Activated CD4-positive, alpha-beta T cell treated with anti-CD3 and anti-CD28 coated beads, Interleukin-2, amount 50 U/mL, for 24 hours (primary cell): ENCODE measurements around the gene SHISA6.

Experiments used
- DNase-seq, 2 donors: peaks; one replicate each; pipeline ENCODE4 v3.0.0-alpha.2; 2020; ENCODE audit warnings: low read depth in 1 of 2, low spot score in 1 of 2

The SHISA6 gene

DNA sequence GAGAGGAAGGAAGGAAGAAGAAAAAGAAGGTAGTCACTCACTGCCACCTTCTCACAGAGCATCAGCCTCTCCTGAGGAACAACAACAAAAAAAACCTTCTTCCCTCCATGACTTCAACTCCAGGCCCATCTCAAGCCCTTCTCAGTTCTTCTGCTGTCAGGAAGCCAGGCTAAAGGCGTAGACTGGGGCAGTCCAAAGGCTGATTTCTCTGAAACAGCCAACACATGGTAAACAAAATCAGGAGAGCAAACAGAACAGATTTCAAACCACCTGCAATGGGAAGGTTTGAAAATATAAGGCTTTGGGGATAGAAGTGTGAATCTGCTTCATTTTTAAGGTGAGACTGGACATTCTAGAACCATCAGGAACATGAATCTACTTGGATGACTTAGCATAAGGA, 200.0 kb downstream of the SHISA6 start:
- DNase-seq, result no peak

DNA sequence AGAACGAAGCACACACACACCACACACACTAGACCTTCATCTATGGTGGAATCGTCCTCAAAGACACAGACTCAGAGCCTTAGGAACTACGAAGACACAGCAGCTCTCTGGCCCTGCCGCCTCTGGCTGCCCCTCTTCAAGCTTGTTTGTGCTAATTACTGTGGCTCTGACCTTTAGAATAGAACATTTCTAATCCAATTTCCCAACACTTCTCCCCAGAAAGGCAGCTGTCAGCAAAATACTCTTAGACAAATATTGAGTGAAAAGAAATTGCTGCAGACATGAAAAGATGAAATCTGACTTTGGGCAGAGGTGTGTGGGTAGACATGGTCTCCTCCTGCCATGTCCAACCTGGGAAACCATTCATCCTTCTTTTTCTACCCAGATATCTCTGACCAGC, 205.3 kb downstream of the SHISA6 start:
- DNase-seq, result no peak

DNA sequence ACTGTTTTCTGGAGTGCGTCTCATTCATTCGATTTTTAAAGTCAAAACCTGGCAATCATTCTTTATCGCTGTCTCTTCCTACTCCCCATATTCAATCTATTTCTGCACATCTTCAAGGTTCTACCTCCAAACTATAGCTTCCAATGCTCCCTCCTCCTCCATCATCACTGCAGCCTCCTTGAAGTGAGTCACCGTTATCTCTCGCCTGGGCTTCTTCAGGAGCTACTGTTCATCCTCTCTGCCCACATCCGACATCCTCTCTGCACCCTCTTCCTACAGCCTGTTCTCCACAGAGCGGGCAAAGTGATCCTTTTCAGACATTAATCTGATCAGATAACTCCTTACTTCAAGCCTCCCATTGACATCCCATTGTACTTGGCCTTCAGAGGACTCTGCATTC, 213.1 kb downstream of the SHISA6 start:
- no peak for DNase-seq

DNA sequence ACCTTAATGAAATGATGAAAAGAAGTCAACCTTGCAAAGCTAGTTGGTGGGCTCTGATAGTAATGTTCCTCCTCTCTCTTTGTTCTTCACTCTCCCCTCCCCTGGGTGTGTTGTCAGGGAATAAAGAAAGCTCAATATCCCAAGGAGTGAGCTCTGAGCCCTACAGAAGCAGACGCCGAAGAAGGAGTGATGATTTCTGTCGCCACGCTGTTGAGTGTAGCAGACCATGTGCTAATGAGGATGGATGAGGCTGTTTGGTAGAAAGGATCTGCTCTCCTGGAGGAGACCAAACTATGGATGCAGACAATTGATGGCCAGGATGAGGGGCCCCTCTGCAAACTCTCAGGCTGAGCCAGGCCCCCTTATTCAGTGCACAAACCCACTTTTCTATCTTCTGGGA, 217.3 kb downstream of the SHISA6 start:
- DNase-seq, result no peak

DNA sequence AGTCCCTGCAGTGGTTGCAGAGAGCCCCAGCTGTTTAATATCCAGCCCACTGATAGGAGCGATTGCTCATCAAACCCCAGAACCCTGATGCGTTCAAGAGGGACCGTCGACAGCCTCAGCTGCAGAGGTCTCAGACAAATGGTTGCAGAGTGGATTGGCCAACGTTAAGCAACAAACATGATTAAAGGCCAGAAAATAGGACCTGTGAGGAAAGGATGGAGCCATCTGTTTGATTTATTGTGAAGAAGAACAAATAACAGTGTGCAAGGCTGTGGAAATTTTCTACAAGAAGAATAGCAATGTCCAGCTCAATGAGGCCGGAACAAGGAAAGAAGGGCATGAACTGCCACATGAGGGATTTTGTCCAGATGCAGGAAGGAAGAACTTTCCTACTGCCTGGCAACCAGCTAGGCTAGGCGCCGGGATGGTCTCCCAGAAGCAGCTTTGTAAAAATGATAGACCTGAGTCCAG, 218.9 kb downstream of the SHISA6 start:
- DNase-seq, result no peak

DNA sequence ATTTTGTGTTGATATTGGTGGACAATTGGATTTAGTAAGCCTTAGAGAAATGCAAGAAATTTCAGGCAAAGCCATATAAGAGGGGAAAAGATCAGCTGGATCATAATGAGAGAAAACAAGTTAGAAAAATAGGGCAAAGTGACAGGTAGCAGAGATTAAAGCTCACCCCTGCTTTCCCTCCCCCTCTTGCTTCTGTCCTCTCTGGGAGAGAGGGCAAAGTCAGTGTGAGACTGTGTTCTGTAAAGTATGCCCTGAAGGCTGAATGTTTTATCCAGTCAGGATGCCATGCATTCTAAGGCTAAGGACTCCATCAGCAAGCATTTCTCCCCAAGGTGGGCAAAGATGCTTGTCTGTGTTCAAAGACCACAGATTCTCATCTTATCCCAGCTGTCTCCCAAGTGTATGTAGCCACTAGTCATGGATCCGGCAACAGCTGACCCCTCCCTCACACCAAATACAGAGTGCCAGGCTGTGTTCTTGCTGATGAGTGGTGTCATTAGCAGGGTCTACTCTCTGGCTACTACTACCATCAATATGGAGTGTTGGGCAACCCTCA, 221.1 kb downstream of the SHISA6 start:
- no peak for DNase-seq

DNA sequence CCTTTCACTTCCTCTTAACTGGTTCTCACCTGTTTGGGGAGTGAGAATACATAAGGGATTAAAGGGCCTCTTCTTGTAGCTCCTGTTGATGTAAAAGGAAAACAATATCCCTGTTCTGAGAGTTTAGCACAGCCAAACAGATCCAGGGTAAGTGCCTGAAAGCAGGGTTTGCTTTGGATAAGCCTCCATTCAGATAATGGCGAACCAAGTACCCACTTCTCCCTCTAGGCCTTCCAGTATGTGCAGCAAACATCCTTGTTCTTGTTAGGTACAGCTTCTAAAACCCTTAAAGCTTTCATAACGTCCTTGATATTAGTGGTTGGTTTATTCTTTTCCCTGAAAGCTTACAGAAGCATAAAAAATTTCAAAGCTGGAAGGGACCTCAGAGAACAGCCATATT, 226.6 kb downstream of the SHISA6 start:
- DNase-seq, result no peak

DNA sequence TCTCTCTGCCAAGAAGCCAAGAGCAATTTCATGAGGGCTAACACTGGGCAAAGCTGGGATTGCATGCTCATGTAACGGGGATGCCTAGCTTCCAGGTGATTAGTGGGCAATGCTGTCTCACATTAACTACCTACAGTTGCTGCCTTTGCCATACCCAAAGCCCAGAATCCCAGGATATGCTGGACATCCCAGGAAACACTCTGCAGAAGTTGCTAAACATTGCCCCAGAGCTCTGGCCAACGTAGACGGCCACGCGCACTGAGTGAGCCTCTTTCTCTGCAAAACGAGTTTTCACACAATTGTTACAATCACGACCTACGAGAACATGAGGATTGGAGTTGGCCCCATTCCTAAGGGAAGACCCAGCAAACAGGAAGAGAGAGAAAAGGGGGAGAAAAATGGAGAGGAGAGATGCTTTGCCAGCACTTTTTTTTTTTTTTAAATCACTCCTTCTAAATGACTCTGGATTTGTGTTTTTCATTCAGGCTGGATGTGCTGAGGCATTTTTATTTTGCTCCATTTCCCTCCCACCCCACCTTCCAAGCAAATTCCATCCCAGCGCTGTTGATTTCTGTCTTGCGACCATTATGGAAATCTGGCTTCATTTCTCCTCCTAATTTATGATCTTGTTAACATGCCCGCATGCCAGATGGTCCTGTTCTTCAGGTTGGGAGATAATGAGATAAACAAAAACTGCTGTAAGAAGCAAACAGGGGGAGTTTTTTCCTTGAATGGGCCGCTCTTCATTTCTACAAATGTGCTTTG, 244.5 kb downstream of the SHISA6 start:
- no peak for DNase-seq

DNA sequence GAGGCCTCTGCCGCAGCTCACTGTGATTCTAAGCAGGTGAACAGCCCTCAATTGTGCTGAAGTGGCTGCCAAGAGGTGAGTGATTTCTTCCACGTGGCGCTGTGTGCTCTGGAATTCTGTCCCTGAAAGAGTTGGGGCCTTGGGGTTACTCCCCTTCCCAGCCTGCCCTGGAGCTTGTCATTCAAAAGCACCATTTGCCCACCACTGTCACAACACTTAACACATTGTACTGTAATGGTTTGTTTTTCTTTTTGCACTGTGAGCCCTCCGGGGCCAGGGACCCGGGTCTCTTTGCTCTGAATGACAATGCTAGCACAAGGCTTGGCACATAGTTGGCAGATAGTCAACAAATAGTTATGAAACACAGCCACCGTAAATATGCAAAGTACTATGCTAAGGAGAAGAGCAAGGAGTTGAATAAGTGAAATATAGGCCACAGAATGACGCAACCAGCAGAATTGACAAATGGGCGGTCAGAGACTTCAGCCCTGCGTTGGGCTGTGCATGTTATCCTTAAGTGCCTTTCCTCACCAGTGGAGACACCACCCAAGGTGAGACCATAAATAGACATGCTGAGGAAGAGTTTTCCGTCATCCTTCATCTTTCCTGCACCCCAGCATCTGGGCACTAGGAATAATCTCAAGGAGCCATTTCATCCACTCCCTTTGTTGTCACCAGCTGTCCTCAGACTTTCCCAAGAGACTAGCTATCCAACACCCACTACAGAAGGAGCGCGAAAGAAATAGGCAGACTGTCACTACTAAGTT, 245.3 kb downstream of the SHISA6 start:
- DNase-seq, result no peak

DNA sequence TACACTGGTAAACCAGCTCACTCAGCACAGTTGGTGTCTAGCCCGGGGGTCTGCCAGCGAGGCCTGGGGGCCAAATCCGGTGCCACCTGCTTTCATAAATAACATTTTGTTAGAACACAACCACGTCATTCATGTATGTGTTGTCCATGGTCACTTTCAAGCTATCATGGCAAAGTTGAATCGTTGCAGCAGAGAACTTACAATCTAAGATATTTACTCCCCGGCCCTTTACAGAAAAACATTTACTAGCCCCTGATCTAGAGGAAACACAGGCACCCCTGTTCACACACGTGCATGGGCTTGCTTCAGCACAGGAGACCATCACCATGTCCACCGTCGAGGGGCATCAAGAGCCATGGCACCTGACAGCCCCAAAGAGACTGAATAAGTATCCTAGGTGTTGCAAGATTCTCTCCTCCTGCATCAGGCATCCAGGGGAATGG, 245.9 kb downstream of the SHISA6 start:
- no peak for DNase-seq

DNA sequence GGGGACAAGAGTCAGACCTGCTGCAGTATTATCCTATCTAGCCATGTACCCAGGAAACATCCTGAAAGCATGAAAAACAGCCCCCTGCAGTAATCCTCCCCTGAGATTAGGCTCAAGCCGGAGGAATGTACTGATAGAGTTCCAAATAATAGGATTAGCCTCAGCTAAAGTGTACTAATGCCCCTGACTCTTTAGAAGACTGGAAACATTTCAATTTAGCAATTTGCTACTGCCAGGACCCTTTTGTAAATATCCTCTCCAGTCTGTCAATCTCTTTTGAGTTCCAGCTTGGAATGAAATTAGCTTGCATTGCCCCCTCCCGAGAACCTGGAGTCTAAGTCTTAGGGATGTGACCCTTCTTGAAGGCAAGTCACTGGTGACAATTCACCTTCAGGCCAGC, 246.5 kb downstream of the SHISA6 start:
- no peak for DNase-seq

DNA sequence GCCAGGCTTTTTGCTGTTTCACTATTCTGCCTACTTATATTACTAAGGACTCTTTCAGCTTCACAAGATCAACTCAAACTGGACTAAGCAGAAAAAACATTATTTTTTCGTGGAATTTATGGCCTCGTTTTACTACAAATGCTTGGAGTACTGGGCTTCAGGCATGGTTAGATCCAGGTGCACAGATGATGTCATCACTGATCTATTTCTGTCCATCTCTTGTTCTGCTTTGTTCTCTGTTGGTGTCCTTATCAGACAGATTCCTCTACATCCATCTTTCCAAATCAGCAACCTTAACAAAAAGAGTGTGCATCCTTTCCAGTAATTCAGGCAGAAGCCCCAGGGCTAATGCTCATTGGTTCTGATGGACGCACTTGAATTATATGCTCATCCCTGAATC, 247.4 kb downstream of the SHISA6 start:
- DNase-seq, result no peak

DNA sequence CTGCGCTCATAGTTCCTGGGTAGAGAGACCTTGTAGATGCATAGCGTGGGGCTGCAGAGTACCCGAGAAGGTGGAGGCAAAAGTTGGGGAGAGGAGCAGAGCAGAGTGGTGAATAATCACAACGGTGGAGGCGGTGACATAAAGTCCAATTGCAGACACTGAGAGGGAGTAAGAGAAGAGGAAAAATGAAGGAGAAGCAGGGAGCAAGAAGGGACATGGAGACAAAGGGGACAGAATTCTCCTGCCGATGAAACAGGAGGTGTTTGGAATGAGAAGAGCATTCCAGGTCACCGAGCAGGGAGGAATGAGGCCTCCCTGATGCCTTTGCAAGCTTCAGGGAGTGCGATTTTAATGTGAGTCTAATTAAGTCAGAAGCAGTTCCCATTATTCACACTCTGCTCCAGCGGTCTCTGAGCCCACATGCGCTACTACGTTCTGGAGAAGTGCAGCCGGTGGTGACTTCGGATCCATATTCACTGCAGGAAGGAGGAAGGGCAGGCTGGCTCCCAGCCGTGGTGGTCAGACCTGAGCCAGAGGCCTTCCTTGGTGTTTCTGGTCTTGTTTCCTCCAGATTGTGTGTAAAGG, 249.2 kb downstream of the SHISA6 start:
- DNase-seq, result no peak

DNA sequence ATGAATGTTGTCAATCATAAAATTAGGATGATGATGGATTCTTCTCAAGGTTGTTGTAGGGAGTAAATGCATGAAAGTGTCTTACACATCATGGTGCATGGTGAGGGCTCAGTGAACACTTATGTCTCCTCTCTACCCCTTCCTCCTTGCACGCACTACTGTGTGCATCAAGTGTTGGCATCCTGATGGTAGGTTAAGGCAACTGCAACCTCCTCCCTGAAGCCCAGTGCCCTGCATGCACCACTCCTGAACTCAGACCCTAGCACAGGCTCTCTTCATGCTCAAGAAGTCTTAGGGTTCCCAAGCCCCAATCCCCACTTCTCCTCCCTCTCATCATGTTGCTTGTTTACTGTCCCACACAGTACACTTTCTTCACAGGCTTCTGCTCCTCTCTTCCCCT, 251.5 kb downstream of the SHISA6 start:
- DNase-seq, result no peak

DNA sequence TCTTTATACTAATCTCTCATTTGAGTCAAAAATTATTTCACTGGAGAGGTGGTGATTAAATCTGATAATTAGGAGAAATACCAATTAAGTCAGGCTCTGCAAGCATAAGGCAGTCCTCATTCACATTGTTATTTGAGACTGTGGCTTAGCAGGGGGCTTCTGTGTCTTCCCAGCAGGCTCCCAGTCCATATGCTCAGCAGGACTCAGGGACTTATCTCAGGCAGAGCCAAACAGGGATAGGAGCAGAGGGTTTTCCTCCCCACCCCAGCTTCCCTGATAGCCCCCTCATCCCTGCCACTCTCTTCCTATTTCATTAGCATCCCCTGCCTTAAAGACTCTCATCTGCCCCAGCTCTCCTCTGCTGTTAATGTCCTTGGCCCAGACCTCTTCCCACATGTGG, 252.9 kb downstream of the SHISA6 start:
- DNase-seq, result no peak

DNA sequence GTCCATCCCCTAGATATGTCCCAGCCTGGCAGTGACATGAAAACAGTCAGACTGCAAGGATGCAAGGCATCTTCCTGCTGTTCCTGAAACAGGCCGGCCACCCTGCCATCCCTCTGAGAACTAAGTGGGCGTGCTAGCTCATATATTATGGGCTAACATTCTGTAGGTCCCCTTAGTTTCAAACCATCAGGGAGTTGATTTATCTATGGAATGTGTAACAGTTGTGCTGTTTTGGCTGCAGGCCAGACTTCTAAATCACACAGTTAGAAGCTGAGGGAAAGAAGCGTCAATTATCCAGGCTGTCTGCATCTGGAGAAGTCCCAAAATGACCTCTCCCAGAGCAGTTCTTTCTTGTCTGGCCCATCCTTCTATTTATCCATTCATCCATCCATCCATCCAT, 254.6 kb downstream of the SHISA6 start:
- no peak for DNase-seq

DNA sequence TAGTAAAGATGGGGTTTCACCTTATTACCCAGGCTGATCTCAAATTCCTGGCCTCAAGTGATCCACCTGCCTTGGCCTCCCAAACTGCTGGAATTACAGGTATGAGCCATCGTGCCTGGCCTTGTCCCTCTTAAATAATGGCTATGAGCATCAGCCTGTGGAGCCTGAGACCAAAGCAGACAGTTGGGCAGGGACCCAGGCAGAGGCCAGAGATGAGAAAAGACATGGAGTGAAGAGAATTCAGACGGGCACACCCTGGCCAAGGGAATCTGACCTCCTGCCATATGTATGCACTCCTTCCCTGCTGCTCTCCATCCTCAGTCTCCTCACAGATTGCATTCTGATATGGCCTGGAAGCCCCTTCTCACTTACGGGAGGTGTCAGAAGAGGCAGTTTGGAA, 258.9 kb downstream of the SHISA6 start:
- no peak for DNase-seq

DNA sequence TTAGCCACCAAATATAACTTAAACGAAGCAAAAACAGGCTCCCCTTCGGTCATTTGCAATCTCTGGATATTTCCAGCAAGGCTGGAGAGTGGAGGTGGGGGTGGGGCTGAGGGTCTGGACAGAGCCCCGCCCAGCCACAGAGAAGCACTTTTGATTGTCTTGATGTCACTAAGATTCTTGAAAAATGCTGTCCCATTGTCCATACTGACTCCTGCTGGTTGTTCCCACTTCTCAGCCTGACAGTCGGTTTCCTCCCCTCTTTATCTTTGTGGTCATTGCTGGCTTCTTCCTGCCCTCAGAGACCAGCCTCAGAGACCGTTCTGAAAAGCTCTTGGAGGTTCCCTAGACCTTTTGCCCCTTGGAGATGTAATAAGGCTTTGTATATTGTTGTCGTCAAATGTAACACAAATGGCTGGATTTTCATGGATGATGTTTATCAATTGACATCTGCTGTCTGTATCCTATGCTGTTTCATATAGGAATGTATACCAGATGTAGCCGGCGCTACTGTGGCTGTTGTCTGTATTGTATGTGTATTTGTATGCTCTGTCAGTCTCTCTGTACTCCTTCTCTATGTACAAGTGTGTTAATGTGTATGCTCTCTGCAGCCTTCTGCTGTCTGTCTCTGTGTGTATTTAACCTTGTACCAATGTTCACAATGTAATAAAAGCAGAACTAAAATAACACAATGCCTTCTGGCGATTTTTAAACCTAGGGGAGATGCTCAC, 262.5 kb downstream of the SHISA6 start:
- DNase-seq, result no peak

DNA sequence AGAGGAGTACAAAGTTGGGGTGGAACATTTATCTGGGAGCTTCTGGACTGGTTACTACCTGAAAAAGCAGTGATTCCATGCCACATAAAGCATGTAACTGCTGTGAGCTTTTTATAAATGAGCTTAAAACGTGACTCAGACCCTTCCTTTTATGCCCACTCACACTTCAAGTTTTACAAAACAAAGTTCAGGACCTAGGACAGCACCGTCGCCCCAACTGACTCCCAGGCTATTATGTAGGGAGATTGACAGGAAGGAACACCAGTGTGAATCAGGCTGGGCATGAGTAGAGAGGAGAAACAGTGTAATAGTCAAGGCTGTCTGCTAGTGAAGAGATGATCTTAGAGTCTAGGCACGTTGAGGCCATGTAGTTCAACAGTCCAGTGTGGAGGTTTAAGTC, 265.6 kb downstream of the SHISA6 start:
- no peak for DNase-seq

DNA sequence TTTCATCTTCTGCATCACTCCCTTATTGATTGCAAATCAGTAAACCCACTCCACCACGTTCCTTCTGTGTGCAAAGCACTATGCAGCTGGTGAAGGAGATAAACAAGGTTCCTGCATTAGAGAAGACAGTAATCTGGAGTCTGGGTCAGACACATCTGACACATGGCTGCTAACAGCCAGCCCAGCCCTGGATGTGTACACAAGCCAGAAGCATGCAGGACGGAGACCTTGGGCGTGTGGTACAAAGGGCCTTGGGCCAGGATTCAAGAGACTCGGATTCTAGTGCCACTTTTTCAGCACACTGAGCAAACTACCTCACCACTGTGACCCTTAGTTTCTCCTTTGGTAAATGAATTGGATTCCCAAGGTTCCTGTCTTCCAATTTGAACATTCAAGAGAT, 270.7 kb downstream of the SHISA6 start:
- DNase-seq, result no peak

DNA sequence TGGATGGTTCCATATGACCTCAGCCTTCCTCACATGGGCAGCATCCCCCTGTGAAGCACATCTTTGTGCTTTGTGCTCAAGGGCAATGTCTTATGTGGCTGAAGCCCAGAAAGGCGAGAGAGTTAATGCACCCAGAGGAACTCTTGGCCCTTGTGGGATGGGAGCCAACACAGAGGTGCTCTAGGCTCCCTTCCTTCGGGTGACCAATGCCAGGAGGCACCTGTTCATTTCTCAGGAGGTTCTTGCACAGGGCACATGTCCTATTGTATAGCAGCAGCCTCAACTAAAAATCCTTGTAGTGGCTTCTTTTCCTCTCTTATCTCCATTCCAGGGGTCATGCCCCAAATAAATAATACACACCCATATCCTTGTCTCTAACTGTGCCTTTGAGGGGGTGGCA, 273.6 kb downstream of the SHISA6 start:
- DNase-seq, result no peak
